ENCODE data around the gene PMF1. TPM values are rescaled to one million over a fixed set of nuclear protein-coding genes. Genes with fewer than 3 reads are reported as not detected.

PMF1 gene
- total and polyA plus RNA-seq, 2 of the 13 experiments (the other 11 are each of a cell fraction or from before 2014, with no cell fraction given), result 72.5 to 89.0 TPM

GRCh38 chr1:156212833-156213643 lies at the start of gene PMF1 (continued):
- TF ChIP-seq ETS1 (CRISPR knock-in tag; IDR thresholded peaks at IDR 0.05) (0 out of 2 replicates have a peak, but pooled peaks have one; percentile 63), ZBTB2 (CRISPR knock-in tag; IDR thresholded peaks at IDR 0.05; ENCODE audit: low read depth) (no peak), ZBTB7A (CRISPR knock-in tag; IDR thresholded peaks at IDR 0.05) (no peak; the same call in 1 of the 2 replicates), ZNF12 (CRISPR knock-in tag; IDR thresholded peaks at IDR 0.05) (0 out of 2 replicates have a peak, but pooled peaks have one; percentile 11), ZNF205 (CRISPR knock-in tag; IDR thresholded peaks at IDR 0.05) (no peak), TBX2 (CRISPR knock-in tag; IDR thresholded peaks at IDR 0.05; ENCODE audit: borderline replicate concordance) (peak; percentile 65; the same call in 1 of the 2 replicates), CHD2 (IDR thresholded peaks at IDR 0.05; ENCODE audit: low read depth, low read length) (peak; percentile 94), BHLHE40 (IDR thresholded peaks at IDR 0.05; ENCODE audit: low read length) (no peak), HMGXB3 (CRISPR knock-in tag; IDR thresholded peaks at IDR 0.05; ENCODE audit: borderline replicate concordance) (peak; percentile 68), ZNF646 (CRISPR knock-in tag; IDR thresholded peaks at IDR 0.05) (no peak), ATRX (CRISPR knock-in tag; IDR thresholded peaks at IDR 0.05; ENCODE audit: borderline replicate concordance) (no peak), ZNF83 (CRISPR knock-in tag; IDR thresholded peaks at IDR 0.05; ENCODE audit: borderline replicate concordance) (peak; percentile 81; the same call in 1 of the 2 replicates), ZMAT5 (CRISPR knock-in tag; IDR thresholded peaks at IDR 0.05; ENCODE audit: borderline replicate concordance, low read depth) (no peak), HDAC6 (IDR thresholded peaks at IDR 0.05; ENCODE audit: low read depth, low read length) (no peak)

All from HepG2 (cell line).